Central memory CD8-positive, alpha-beta T cell (primary cell): ENCODE data around the gene NEUROD1.

Experiments
- ATAC-seq: fragments of 150-1000 bp; cut with Tn5 transposase; replicated peaks from 2 replicates; pipeline ENCODE4 v1.10.0; 2022; ENCODE audit warnings: mild to moderate bottlenecking, moderate FRiP score, moderate number of reproducible peaks; ENCODE audit not compliant: poor library complexity, severe bottlenecking; ENCODE audit errors: extremely low read depth
- DNase-seq, 2 donors: peaks; one replicate each; pipeline ENCODE4 v3.0.0; 2021; ENCODE audit warnings: low spot score in 2 of 2
- H3K27ac Mint-ChIP-seq: one replicate; pipeline ENCODE4 v1.8.0; 2022; ENCODE audit warnings: low read depth, mild to moderate bottlenecking, moderate library complexity, mixed read lengths
- H3K27me3 Mint-ChIP-seq: one replicate; pipeline ENCODE4 v1.8.0; 2022; ENCODE audit warnings: mixed read lengths
- H3K36me3 Mint-ChIP-seq: one replicate; pipeline ENCODE4 v1.8.0; 2022; ENCODE audit warnings: mild to moderate bottlenecking, moderate library complexity, mixed read lengths; ENCODE audit not compliant: insufficient read depth
- H3K4me1 Mint-ChIP-seq: one replicate; pipeline ENCODE4 v1.8.0; 2022; ENCODE audit warnings: mixed read lengths
- H3K4me3 Mint-ChIP-seq: one replicate; pipeline ENCODE4 v1.8.0; 2022; ENCODE audit warnings: mild to moderate bottlenecking, moderate library complexity, mixed read lengths
- H3K9me3 Mint-ChIP-seq: one replicate; pipeline ENCODE4 v1.8.0; 2022; ENCODE audit warnings: mixed read lengths

Gene NEUROD1

DNA sequence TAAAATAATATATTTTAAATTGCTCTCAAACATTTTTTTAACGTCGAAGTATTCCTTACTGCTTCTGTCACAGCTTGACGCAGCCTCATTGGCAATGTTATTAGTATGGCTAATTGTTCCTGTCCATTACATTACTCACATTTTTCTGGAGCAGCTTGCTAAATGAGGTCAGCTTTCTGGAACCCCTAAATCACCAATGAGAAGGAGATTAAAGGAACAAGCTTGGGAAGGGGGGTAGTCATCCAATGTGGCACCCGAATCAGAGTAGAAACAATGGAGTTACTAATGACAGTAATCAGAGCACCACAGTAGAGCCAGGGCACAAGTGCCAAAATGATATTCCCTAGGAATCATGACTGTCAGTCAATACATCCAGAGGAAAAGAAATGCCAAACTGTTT is 5.1 kb downstream of the NEUROD1 start:
- Mint-ChIP-seq H3K9me3 (peaks cover 4% of the 10 kb centered on the region), H3K36me3 (peaks cover 6% of the 10 kb centered on the region), H3K4me3 (no peak overlapping the region), H3K27ac (no peak overlapping the region), H3K27me3 (peaks cover 75% of the 10 kb centered on the region), H3K4me1 (peaks cover 5% of the 10 kb centered on the region)
- DNase-seq (no peak), ATAC-seq (no peak)

DNA sequence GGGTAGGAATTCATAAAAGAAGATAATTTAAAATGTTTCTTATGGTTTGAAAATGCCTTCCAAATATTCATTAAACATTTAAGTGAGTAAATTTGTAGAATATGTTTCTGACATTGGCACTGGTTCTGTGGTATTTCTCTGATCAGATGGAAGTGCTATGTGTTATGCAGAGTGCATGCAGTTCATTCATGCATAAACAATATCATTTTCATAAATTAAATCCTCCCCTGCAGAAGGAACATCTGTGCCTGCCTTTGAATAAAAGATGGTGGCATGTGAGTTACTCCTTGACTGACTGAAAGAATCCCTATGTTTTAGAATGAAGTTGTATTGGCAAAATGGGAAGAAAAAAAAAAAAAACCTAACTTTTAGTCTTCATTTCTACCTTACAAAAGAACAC is 5.9 kb downstream of the NEUROD1 start:
- no peak overlapping the region for H3K4me3 Mint-ChIP-seq
- ATAC-seq: no peak
- peaks cover 6% of the 10 kb centered on the region for H3K36me3 Mint-ChIP-seq
- peaks cover 69% of the 10 kb centered on the region for H3K27me3 Mint-ChIP-seq
- no peak for DNase-seq
- peaks cover 5% of the 10 kb centered on the region for H3K4me1 Mint-ChIP-seq
- H3K27ac Mint-ChIP-seq: no peak overlapping the region
- H3K9me3 Mint-ChIP-seq: peaks cover 4% of the 10 kb centered on the region

DNA sequence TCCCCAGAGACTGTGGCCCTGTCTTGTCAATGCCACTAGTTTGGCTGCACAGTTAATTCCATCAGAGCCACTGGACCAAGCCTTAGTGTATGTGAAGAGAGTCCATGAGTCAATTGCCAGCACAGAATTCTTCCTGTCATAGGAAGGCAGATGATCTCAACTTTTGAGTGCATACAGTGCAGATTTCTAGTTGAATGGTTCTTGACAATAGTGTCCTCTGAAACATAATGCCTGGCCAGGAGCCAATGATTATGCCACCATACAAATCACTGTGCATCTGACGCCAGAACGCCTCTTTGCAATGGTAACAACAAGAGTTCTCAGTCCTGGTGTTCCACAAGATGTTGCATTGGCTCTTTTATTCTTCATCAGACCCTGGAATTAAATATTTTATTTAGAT is 7.1 kb downstream of the NEUROD1 start:
- Mint-ChIP-seq H3K27ac (no peak overlapping the region), H3K4me3 (no peak overlapping the region), H3K9me3 (no peaks in the 10 kb centered on the region), H3K27me3 (peaks cover 69% of the 10 kb centered on the region), H3K4me1 (peaks cover 5% of the 10 kb centered on the region), H3K36me3 (peaks cover 3% of the 10 kb centered on the region)
- ATAC-seq: no peak
- DNase-seq: no peak

DNA sequence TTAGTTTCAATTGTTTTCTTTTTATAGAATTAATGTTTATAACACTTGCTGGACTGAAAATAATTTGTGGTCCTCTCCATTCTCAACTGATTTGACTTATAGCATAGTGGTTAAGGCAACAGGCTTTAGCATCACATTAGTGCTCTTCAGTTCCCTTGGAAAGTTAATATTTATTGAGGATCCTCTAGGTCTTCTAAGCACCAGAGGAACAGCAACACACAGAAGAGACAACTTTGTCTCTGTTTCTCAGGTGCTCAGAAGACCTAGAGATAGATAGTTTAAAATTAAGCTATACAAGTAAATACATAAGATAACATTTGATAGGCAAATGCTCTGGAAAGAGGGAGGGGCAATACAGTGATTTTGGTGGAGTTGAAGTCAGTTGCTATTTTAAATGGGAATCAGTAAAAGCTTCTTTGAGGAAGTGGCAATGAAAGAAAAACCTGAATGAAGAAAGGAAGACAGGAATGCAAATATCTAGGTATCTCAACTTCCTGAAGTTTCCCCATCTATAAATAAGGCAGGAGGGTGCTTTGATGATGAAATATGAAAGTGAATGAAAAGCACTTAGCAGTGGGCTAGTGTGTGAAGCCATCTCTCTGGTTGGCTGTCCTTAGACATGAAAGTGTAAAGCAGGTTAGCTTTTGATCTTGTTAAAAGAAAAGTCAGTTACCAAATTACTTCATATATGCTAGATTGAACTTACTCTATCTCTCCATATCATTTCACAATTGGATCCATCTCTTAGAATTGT is 7.9 kb downstream of the NEUROD1 start:
- ATAC-seq: no peak
- DNase-seq: no peak
- Mint-ChIP-seq H3K27me3 (peaks cover 69% of the 10 kb centered on the region), H3K4me3 (no peak overlapping the region), H3K27ac (no peak overlapping the region), H3K4me1 (no peaks in the 10 kb centered on the region), H3K36me3 (no peaks in the 10 kb centered on the region), H3K9me3 (no peaks in the 10 kb centered on the region)

DNA sequence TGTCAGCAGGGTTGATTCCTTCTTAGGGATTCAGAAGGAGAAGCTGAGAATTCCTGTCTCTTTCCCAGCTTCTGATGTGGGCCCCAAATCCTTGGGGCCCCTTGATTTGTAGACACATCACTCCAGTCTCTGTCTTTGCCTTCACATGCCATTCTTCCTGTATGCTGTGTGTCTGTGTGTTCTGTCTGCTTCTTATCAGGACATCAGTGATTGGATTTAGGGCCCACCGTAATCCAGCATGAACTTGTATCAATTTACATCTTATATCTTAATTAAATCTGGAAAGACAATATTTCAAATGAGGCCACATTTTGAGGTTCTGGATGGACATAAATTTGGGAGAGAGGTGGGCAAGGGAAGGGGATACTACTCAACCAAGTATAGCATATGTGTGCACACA is 9.7 kb downstream of the NEUROD1 start:
- ATAC-seq: no peak
- peaks cover 57% of the 10 kb centered on the region for H3K27me3 Mint-ChIP-seq
- no peak overlapping the region for H3K4me3 Mint-ChIP-seq
- H3K27ac Mint-ChIP-seq: no peak overlapping the region
- H3K4me1 Mint-ChIP-seq: no peaks in the 10 kb centered on the region
- no peak for DNase-seq
- H3K9me3 Mint-ChIP-seq: no peaks in the 10 kb centered on the region
- H3K36me3 Mint-ChIP-seq: no peaks in the 10 kb centered on the region

DNA sequence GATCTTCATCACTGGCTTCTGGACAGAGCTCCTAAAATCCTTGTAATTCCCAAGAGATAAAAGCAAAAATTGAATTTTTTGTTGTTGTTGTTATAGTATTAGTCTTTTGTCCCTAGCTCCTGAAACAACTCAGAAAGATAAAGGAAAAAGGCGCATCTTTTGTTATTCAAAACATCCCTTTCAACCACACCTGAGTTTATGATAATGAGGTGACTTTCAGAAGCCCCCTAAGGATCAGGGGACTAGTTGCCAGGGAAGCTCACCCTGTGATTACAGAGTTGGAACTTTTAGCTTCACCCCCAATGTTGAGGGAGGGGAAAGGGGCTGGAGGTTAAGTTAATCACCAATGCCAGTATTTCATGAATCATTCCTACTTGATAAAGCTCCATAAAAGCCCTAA is 13.1 kb downstream of the NEUROD1 start:
- Mint-ChIP-seq H3K4me3 (no peak overlapping the region), H3K4me1 (no peaks in the 10 kb centered on the region), H3K9me3 (no peaks in the 10 kb centered on the region), H3K27ac (no peak overlapping the region), H3K36me3 (no peaks in the 10 kb centered on the region), H3K27me3 (peaks cover 34% of the 10 kb centered on the region)
- DNase-seq (no peak), ATAC-seq (no peak)

DNA sequence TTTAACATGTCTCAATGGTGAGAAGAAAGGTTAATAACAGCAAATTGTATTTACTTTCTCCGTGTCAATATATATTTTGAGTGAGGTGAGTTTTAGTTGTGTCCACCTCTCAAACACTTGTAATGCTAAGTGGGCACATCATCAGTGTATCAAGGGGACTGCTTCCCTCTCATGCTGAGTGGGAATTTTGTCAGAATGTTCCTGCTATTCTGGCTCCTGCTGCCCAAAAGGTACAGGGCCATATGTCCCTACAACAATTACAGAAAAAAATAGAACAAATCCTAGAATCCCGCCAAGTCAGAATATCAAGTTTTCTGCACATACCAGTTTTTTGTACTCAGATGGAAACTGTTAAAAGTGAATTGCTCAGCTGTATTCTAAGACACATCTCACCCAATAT is 18.0 kb downstream of the NEUROD1 start:
- H3K4me1 Mint-ChIP-seq: no peaks in the 10 kb centered on the region
- ATAC-seq (no peak), DNase-seq (no peak)
- H3K27me3 Mint-ChIP-seq: peaks cover 29% of the 10 kb centered on the region
- no peak overlapping the region for H3K4me3 Mint-ChIP-seq
- no peaks in the 10 kb centered on the region for H3K9me3 Mint-ChIP-seq
- no peak overlapping the region for H3K27ac Mint-ChIP-seq
- H3K36me3 Mint-ChIP-seq: no peaks in the 10 kb centered on the region

DNA sequence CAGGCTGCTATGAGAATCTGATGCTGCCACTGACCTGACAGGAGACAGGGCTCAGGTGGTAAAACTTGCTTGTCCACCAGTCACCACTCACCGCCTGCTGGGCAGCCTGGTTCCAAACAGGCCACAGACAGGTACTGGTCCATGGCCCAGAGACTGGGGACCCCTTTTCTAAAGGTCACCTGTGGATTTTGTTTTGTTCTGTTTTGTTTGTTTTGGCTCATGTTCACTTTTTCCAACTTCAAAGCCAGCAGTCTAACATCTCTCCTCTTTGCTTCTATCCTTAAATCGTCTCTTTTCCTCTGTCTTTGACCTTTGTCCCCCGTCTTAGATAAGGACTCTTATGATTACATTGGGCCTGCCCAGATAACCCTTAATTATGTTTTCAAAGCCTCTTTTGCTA is 20.1 kb downstream of the NEUROD1 start:
- no peak for DNase-seq
- H3K9me3 Mint-ChIP-seq: no peaks in the 10 kb centered on the region
- ATAC-seq: no peak
- no peak overlapping the region for H3K27ac Mint-ChIP-seq
- H3K4me3 Mint-ChIP-seq: no peak overlapping the region
- H3K27me3 Mint-ChIP-seq: peaks cover 46% of the 10 kb centered on the region
- H3K36me3 Mint-ChIP-seq: no peaks in the 10 kb centered on the region
- H3K4me1 Mint-ChIP-seq: peaks cover 5% of the 10 kb centered on the region

DNA sequence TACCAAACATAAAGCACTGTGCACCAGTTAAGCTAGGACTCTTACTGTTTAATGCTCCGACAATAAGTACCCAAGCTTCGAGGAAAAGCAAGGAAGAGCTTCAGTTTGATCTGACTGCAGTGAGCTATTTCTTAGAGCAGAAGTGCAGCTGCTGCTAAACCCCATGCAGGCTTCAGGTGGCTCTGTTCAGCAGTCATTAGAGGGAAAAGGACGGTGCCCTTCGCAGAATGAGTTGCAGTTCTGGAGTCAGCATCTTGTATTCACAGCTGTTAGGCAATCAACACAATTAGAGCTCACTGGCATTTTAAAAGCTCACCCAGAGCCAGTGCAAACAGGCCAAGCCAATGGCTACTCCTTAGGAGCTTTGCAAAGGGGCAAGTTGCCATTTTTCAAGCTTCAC is 21.9 kb downstream of the NEUROD1 start:
- Mint-ChIP-seq H3K9me3 (no peaks in the 10 kb centered on the region), H3K4me1 (peaks cover 5% of the 10 kb centered on the region), H3K4me3 (no peak overlapping the region), H3K27me3 (peaks cover 62% of the 10 kb centered on the region), H3K36me3 (no peaks in the 10 kb centered on the region), H3K27ac (no peak overlapping the region)
- no peak for ATAC-seq
- no peak for DNase-seq

DNA sequence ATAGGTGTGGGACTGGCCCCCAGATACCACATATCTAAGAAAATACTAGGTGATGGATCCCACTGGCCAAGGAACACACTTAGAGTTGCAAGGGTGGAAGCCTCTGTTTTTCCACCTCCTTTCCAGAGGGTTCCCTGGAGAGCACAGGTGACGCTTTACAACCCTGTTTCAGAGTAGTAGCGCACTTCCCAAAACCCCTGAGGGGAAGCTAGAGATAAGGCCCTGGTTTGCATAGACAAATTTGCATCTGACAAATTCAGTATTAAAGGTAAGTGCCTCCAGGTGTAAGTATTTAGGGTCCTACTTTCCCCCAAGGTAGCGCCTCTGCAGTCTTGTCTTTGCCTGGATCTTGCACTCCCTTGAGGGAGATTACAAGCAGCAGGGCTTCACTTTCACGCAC is 22.9 kb downstream of the NEUROD1 start:
- Mint-ChIP-seq H3K4me3 (peak overlapping the region; percentile 70), H3K4me1 (peaks cover 5% of the 10 kb centered on the region), H3K9me3 (no peaks in the 10 kb centered on the region), H3K27me3 (peaks cover 72% of the 10 kb centered on the region), H3K36me3 (no peaks in the 10 kb centered on the region), H3K27ac (no peak overlapping the region)
- no peak for ATAC-seq
- DNase-seq: no peak

DNA sequence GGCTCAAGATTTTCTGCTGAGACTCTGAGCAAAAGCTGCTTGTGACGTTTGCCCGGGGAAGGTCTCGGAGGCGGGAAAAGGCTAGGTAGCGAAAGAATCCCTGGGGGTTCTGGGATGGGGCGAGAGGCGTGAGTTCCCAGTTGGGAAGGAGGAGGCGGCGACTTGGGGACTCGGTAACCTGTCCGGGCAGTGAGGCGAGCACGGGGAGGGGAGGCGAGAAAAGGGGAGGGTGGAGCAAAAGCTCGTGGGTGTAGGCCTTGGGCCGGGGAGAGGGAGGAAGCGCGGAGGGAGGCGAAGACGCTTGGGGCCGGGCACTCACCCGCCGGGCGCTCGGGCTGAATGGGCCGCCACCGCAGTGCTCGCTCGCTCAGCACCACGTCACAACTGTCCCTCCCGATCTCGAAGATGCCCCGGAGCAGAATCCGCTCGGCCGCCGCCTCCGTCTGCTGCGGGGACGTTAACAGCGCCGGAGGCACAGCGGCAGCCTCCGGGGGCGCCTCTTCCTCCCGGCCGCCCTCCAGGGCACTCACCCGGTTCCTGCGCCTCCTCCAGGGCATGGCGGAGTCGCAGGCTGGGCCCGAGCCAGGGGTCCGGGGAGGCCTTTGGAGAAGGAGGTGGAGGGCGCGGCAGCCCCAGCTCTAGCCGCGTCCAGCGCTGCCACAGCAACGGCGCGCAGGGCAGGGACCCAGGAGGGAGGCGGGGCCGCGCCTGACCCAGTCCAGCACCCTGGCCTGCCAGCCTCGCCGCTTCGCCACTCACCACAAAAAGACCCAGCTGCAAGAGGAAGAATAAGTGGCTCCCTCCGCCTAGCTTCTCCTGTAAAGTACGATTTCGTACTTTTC is 23.6 kb downstream of the NEUROD1 start, which contains the start of gene CERKL:
CERKL (minus strand) TSS at position 656 of the 842 bp plus-strand sequence; CDS start at position 557, 99 bp downstream.
- H3K9me3 Mint-ChIP-seq: no peaks in the 10 kb centered on the region
- DNase-seq (no peak), ATAC-seq (peak; percentile 32)
- peaks cover 79% of the 10 kb centered on the region for H3K27me3 Mint-ChIP-seq
- H3K4me3 Mint-ChIP-seq: peak within 1 kb of the TSS; percentile 70
- no peaks in the 10 kb centered on the region for H3K36me3 Mint-ChIP-seq
- H3K27ac Mint-ChIP-seq: no peak within 1 kb of the TSS
- H3K4me1 Mint-ChIP-seq: peaks cover 5% of the 10 kb centered on the region

DNA sequence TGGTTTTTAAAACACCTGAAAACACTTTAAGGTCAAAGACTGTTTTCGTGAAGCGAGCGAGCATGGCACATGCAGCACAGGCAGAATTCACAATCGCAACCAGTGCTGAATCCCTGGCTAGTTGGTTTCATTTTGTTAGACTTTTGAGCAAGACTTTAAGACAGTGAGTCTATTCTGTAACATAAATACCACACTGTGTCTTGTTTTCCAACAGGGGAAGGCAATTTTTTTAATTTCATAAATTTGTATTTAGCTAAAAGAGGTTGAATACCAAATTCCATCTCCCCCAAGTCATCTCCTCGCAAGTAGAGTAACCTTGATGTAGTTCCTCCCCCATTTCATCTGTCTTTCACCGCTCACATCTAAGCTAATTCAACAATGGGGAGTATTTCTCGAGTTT is 24.8 kb downstream of the NEUROD1 start:
- Mint-ChIP-seq H3K36me3 (no peaks in the 10 kb centered on the region), H3K4me3 (no peak overlapping the region), H3K27me3 (peaks cover 91% of the 10 kb centered on the region), H3K27ac (no peak overlapping the region), H3K4me1 (peaks cover 5% of the 10 kb centered on the region), H3K9me3 (no peaks in the 10 kb centered on the region)
- DNase-seq: no peak
- no peak for ATAC-seq

DNA sequence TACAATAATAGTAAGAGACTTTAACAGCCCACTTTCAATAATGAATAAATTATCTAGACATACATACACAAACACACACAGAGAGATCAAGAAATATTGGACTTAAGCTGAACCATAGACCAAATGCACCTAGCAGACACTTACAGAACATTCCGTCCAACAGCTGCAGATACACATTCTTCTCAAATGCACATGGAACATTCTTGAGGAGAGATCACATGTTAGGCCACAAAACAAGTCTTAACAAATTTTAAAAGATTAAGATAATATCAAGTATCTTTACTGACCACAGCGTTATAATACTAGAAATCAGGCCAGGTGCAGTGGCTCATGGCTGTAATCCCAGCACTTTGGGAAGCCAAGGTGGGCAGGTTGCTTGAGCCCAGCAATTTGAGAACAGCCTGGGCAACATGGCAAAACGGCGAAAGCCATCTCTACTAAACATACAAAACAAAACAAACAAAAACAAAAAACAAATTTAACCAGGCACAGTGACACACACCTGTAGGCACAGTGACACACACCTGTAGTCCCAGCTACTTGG is 30.8 kb downstream of the NEUROD1 start:
- Mint-ChIP-seq H3K27me3 (peaks cover 93% of the 10 kb centered on the region), H3K4me3 (no peak overlapping the region), H3K36me3 (no peaks in the 10 kb centered on the region)

More for the DNA sequence above, 30.8 kb downstream of the NEUROD1 start:
- no peaks in the 10 kb centered on the region for H3K4me1 Mint-ChIP-seq
- H3K27ac Mint-ChIP-seq: no peak overlapping the region
- no peaks in the 10 kb centered on the region for H3K9me3 Mint-ChIP-seq
- ATAC-seq: no peak
- DNase-seq: no peak
